GM12865 (cell line): ENCODE results near the gene TTC21A.

Source experiments
- DNase-seq: peaks from one replicate; pipeline ENCODE4 v3.0.0; 2010; ENCODE audit warnings: low read depth
- H3K4me3 ChIP-seq: 2 replicates; pipeline ENCODE4 v1.5.1; 2011; ENCODE audit warnings: mild to moderate bottlenecking, low read depth, low read length, control low read depth
- CTCF ChIP-seq: IDR thresholded peaks from 2 replicates; pipeline ENCODE4 v1.5.1; 2011; ENCODE audit warnings: low read length, control low read depth, low read depth, inconsistent platforms; ENCODE audit not compliant: insufficient read depth; ENCODE audit errors: missing control alignments

The TTC21A gene

GRCh38 chr3:39140341-39140971, 33.0 kb downstream of the TTC21A start:
- no peak for TF ChIP-seq CTCF
- H3K4me3 ChIP-seq: no peak overlapping the region
- no peak for DNase-seq

- no peak for TF ChIP-seq CTCF
- no peak for DNase-seq
- no peak overlapping the region for H3K4me3 ChIP-seq
These were observed 33.9 kb downstream of the TTC21A start for GRCh38 chr3:39141171-39141995.

GRCh38 chr3:39142067-39142466, 34.6 kb downstream of the TTC21A start:
- TF ChIP-seq CTCF: no peak
- DNase-seq: no peak
- no peak overlapping the region for H3K4me3 ChIP-seq

- no peak for DNase-seq
- H3K4me3 ChIP-seq: no peak overlapping the region
- TF ChIP-seq CTCF: no peak
These were observed 35.8 kb downstream of the TTC21A start for GRCh38 chr3:39143051-39143885.

GRCh38 chr3:39144095-39144747, 36.7 kb downstream of the TTC21A start:
- H3K4me3 ChIP-seq: no peak overlapping the region
- TF ChIP-seq CTCF: no peak
- no peak for DNase-seq

GRCh38 chr3:39144748-39145380, 37.4 kb downstream of the TTC21A start:
- TF ChIP-seq CTCF: no peak
- H3K4me3 ChIP-seq: no peak overlapping the region
- DNase-seq: no peak
